ENCODE measurements around the gene SLC35F6.

SLC35F6 gene, protein sequence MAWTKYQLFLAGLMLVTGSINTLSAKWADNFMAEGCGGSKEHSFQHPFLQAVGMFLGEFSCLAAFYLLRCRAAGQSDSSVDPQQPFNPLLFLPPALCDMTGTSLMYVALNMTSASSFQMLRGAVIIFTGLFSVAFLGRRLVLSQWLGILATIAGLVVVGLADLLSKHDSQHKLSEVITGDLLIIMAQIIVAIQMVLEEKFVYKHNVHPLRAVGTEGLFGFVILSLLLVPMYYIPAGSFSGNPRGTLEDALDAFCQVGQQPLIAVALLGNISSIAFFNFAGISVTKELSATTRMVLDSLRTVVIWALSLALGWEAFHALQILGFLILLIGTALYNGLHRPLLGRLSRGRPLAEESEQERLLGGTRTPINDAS

GRCh38 chr2:26764078-26764887 lies at the start of gene SLC35F6:
SLC35F6 (plus strand) TSS chr2:26764284; CDS start chr2:26764350, 66 bp downstream.
- DNase-seq: peak; percentile 42 to 65

DNA sequence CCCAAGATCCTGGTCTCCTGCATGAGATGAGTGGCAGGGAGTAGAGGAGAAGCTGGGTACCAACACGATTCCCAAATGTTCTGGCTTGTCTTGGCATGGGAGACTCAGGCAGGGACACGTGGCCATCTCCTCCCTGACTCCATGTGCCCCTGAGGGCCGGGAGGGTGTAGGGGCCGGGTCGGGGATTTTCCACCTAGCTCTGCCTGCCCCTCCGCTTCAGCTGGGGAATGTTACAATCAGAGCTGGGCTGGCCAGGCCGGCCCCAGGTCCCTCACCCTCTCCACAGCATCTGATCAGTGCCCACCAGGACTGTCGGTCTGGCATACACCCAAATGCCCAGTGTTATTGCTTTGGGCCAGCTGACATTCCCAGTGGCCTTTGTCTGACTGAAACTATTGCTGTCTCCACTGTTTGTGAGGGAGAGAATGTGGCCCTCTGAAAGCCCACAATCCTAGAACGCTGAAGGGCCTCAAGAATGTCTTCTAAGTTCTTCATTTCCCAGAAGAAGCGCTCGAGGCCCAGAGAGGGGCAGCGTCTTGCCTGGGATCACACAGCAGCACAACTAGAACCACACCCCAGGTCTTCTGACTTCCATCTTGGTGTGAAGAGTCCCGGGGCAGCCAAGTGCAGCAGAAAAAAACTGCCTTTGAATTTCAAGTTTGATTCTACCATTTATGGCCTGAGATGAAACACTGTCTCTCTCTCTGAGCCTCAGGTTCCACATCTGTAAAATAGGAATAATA lies 48.4 kb upstream of the SLC35F6 start:
- no peak for DNase-seq

GRCh38 chr2:26716340-26716739 lies 47.7 kb upstream of the SLC35F6 start:
- no peak for DNase-seq

DNA sequence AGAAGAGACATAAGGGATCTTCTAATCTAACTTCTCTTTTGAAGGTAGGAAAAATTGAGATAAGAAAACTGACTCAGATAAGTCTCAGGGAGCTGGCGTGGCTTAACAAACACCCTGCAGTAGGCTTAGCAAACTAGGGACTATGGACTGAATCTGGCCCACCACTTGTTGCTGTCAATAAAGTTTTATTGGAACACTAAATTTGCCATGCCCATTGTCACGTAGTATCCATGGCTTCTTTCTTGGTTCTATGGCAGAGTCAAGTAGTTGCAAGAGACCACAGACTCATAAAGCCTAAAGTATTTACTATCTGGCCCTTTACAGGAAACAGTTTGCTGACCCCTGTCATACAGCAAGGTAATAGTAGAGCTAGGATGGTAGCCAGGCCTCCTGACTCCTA lies 47.3 kb upstream of the SLC35F6 start:
- no peak for DNase-seq

- no peak for DNase-seq
These were observed 46.7 kb upstream of the SLC35F6 start for GRCh38 chr2:26717362-26717761.

GRCh38 chr2:26718949-26719686 lies 45.0 kb upstream of the SLC35F6 start:
- DNase-seq: no peak

DNA sequence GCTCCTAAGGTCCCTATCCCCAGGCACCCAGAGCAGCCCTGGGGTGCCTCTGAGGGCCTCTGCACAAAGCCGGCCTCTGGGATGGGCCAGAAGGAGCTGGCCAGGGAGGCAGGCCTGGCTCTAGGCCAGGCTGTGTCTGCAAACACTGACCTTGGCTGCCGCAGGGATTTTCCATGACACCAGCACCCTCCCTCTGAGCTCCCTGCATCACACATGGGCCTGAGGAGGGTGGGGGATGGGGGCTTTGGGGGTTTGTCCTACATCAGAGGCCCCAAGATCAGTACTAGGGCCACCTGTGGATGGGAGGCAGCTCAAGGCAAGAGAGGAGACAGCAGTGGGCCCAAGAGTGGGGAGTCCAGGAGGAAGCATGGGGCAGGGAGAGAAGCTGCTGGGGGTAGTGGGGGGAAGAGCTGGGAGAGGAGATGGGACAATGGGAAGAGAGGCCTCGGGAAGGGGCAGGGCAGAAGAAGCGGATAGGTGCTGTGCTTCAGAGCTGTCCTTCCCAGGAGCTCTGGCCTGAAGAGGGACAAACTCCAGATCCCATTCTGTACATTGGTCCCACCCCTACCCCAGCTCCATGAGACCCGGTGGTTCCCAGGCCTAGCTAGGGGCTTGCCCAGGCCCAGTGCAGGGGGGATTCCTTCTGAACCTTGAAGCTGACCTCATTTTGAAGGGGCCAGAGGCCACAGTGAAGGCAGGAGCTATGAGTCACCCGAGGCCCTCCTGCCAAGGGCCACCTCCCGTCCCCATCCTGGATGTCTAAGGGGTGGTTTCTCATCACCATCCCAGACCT lies 43.6 kb upstream of the SLC35F6 start:
- DNase-seq: no peak

GRCh38 chr2:26721115-26722032 lies 42.7 kb upstream of the SLC35F6 start:
- DNase-seq: no peak

DNA sequence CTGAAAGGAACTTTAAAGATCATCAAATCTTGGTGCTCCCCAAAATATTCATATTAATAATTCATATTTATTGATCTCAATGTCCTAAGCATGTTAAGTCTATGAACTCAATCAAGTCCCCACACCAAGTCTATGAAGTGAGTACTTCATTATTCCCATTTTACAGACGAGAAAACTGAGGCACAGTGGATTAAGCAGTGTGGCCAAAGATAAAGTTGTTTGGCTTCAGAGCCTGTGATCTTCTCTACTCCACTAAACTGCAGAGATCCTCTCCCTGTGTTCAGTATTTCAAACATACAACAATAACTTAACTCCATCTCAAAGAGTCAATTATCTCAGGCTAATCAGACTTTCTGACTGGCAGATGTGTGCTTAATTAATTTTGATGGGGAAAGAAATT lies 41.8 kb upstream of the SLC35F6 start:
- no peak for DNase-seq

- DNase-seq: no peak
These were observed 41.2 kb upstream of the SLC35F6 start for GRCh38 chr2:26722911-26723310.

DNA sequence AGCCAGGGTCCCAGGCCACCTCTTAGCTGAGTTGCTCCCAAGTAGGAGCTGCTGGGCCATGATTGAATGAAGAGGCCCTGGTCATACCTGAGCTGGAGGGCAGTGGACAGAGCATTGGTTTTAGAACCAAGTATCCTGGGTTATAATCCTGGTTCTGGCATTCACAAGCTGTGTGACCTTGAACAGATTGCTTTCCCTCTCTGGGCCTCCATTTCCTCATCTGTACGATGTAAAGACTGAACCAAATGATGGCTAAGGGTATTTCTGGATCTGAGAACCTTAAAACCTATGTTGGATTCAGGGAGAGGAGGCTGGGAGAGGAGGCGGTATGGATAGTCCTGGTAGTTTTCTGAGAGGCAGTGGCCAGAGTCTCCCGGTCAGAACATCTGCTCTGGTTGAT lies 40.6 kb upstream of the SLC35F6 start:
- no peak for DNase-seq

- DNase-seq: no peak
These were observed 39.9 kb upstream of the SLC35F6 start for GRCh38 chr2:26723991-26724750.

- DNase-seq: no peak
These were observed 39.1 kb upstream of the SLC35F6 start for GRCh38 chr2:26724784-26725520.

DNA sequence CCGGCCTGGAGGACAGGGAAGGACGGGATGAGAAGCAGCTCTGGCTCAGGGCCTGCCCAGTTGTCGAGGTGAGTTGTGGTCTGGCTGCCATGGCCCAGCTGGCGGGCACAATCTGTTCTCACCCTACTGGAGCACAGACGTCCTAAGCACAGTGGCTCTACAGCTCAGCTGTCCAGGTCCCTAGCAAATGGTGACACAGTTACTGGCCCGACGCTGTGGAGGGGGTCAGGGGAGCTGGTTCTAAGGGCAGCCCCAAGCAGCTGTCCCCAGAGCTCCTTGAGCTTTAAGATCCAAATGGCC lies 38.6 kb upstream of the SLC35F6 start:
- no peak for DNase-seq

DNA sequence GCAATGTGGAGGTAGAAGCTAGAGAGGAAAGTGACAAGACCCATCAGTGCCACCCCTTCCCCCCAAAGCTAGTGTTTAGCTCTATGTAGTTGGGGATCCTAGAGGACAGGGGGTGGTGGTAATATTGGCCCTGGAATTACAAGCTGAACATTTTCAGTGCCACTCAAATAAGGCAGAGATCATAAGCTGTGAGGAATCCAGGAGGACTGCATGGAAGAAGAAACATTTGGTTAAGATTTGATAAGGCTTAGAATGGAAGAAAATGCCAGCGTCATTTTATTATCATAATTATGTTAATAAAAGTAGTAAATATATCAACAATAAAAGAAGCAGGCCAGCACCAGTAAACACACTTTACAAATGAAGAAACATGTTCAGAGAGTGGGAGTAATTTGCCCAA lies 37.9 kb upstream of the SLC35F6 start:
- DNase-seq: no peak

DNA sequence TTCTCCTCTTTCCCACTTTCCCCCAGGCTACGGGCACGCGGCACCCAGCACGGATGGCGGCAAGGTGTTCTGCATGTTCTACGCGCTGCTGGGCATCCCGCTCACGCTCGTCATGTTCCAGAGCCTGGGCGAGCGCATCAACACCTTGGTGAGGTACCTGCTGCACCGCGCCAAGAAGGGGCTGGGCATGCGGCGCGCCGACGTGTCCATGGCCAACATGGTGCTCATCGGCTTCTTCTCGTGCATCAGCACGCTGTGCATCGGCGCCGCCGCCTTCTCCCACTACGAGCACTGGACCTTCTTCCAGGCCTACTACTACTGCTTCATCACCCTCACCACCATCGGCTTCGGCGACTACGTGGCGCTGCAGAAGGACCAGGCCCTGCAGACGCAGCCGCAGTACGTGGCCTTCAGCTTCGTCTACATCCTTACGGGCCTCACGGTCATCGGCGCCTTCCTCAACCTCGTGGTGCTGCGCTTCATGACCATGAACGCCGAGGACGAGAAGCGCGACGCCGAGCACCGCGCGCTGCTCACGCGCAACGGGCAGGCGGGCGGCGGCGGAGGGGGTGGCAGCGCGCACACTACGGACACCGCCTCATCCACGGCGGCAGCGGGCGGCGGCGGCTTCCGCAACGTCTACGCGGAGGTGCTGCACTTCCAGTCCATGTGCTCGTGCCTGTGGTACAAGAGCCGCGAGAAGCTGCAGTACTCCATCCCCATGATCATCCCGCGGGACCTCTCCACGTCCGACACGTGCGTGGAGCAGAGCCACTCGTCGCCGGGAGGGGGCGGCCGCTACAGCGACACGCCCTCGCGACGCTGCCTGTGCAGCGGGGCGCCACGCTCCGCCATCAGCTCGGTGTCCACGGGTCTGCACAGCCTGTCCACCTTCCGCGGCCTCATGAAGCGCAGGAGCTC lies 36.2 kb upstream of the SLC35F6 start:
- no peak for DNase-seq

- DNase-seq: no peak
These were observed 34.8 kb upstream of the SLC35F6 start for GRCh38 chr2:26729311-26729710.

Measured in bone marrow (tissue), 2 donors.